Thoracic aorta (tissue), 2 donors: ENCODE data around the gene ASB1. TPM values are rescaled to one million over a fixed set of nuclear protein-coding genes. Genes with fewer than 3 reads are reported as not detected.

ENCODE experiments used
- ATAC-seq: fragments of 150-250 bp; one replicate; pipeline ENCODE4 v1.8.0; 2017; ENCODE audit warnings: low read depth; ENCODE audit not compliant: insufficient number of reproducible peaks, low FRiP score
- DNase-seq: peaks from one replicate; pipeline ENCODE4 v3.0.0-alpha.2; 2020; ENCODE audit warnings: low spot score
- H3K27ac ChIP-seq, 2 donors: fragments of 200-600 bp; sonication (generic); 1 replicate in 1 of 2; 2 replicates in 1 of 2; pipeline ENCODE4 v1.5.1; 2016; ENCODE audit warnings: mild to moderate bottlenecking in 2 of 2, moderate library complexity in 2 of 2
- H3K27me3 ChIP-seq: fragments of 200-600 bp; sonication (generic); replicated peaks from 2 replicates; pipeline ENCODE4 v1.6.0; 2016; ENCODE audit warnings: mild to moderate bottlenecking; ENCODE audit not compliant: insufficient read depth
- H3K36me3 ChIP-seq: fragments of 200-600 bp; sonication (generic); one replicate; pipeline ENCODE4 v1.5.1; 2016
- H3K4me1 ChIP-seq, 2 donors: fragments of 200-600 bp; sonication (generic); 1 replicate in 1 of 2; 2 replicates in 1 of 2; pipeline versions ENCODE4 v1.5.1 to v1.6.0; 2016; ENCODE audit warnings: low read depth in 2 of 2, mild to moderate bottlenecking in 1 of 2; ENCODE audit not compliant: control insufficient read depth in 1 of 2
- H3K4me3 ChIP-seq: fragments of 200-600 bp; sonication (generic); 2 replicates; pipeline ENCODE4 v1.5.1; 2016; ENCODE audit warnings: mild to moderate bottlenecking
- H3K9me3 ChIP-seq: fragments of 200-600 bp; sonication (generic); 2 replicates; pipeline ENCODE4 v1.5.1; 2016
- CTCF ChIP-seq: fragments of 200-600 bp; sonication (generic); IDR thresholded peaks from one replicate; pipeline ENCODE4 v1.5.1; 2019; ENCODE audit warnings: antibody characterized with exemption
- total RNA-seq, 2 donors: library from RNA; depleted of rRNA; stranded (reverse); fragments of >200 nt; gene quantifications; one replicate each; pipeline versions ENCODE4 v1.1.0 to v1.2.3, GENCODE V29; 2016

The ASB1 gene
- total RNA-seq, 2 donors from 2014 or later = 30.3 to 48.7 TPM

GRCh38 chr2:238415036-238415764, 11.5 kb upstream of the ASB1 start:
- H3K27ac ChIP-seq = no peak overlapping the region
- ATAC-seq = no peak
- H3K4me3 ChIP-seq = no peak overlapping the region
- TF ChIP-seq CTCF = no peak
- peaks cover 2 to 21% of the 10 kb centered on the region in 2 donors for H3K4me1 ChIP-seq
- H3K36me3 ChIP-seq = no peaks in the 10 kb centered on the region
- H3K27me3 ChIP-seq = no peaks in the 10 kb centered on the region
- DNase-seq = no peak
- H3K9me3 ChIP-seq = no peaks in the 10 kb centered on the region

- no peak for DNase-seq
- no peaks in the 10 kb centered on the region for H3K36me3 ChIP-seq
- TF ChIP-seq CTCF = no peak
- ATAC-seq = no peak
- H3K4me1 ChIP-seq = peaks cover 9 to 26% of the 10 kb centered on the region in 2 donors
- no peak overlapping the region for H3K4me3 ChIP-seq
- H3K27me3 ChIP-seq = no peaks in the 10 kb centered on the region
- H3K27ac ChIP-seq = no peak overlapping the region
- no peaks in the 10 kb centered on the region for H3K9me3 ChIP-seq
These were observed 10.8 kb upstream of the ASB1 start for GRCh38 chr2:238415893-238416292.

GRCh38 chr2:238418196-238418998, 8.3 kb upstream of the ASB1 start:
- no peak for DNase-seq
- Histone ChIP-seq H3K9me3 (no peaks in the 10 kb centered on the region), H3K27ac (no peak overlapping the region), H3K4me3 (no peak overlapping the region), H3K36me3 (no peaks in the 10 kb centered on the region), H3K27me3 (no peaks in the 10 kb centered on the region), H3K4me1 (peaks cover 10 to 37% of the 10 kb centered on the region in 2 donors)
- TF ChIP-seq CTCF = no peak
- no peak for ATAC-seq

- no peaks in the 10 kb centered on the region for H3K27me3 ChIP-seq
- no peak overlapping the region for H3K4me3 ChIP-seq
- no peaks in the 10 kb centered on the region for H3K36me3 ChIP-seq
- no peak for TF ChIP-seq CTCF
- H3K27ac ChIP-seq = no peak overlapping the region
- peaks cover 10 to 37% of the 10 kb centered on the region in 2 donors for H3K4me1 ChIP-seq
- DNase-seq (no peak), ATAC-seq (no peak)
- H3K9me3 ChIP-seq = no peaks in the 10 kb centered on the region
These were observed 7.7 kb upstream of the ASB1 start for GRCh38 chr2:238418999-238419546.

- H3K9me3 ChIP-seq = no peaks in the 10 kb centered on the region
- no peaks in the 10 kb centered on the region for H3K27me3 ChIP-seq
- no peak for ATAC-seq
- peaks cover 10 to 37% of the 10 kb centered on the region in 2 donors for H3K4me1 ChIP-seq
- TF ChIP-seq CTCF = no peak
- H3K27ac ChIP-seq = peak overlapping the region; percentile 40 to 55
- no peaks in the 10 kb centered on the region for H3K36me3 ChIP-seq
- no peak for DNase-seq
- H3K4me3 ChIP-seq = peak overlapping the region; percentile 16
These were observed 6.3 kb upstream of the ASB1 start for GRCh38 chr2:238420442-238420841.
